Measurements from ENCODE around the gene CNOT8. TPM values are rescaled to one million over a fixed set of nuclear protein-coding genes. Genes with fewer than 3 reads are reported as not detected.

Gene CNOT8
- total and polyA plus RNA-seq, 2 donors (not counting 3 experiments of a cell fraction or from before 2014, with no cell fraction given), result 42.6 to 53.7 TPM

- peak overlapping the region; percentile 15 for H2AFZ ChIP-seq (ENCODE audit: low read depth, low read length)
- peak overlapping the region; percentile 9 for H3K4me2 ChIP-seq (ENCODE audit: insufficient read depth, low read length)
- POLR2A ChIA-PET, result interaction anchor here (0.6 kb wide), 1 partner anchor 56 kb away, joined by 3 read pairs; no protein-coding TSS in a partner anchor
- H3K4me1 ChIP-seq (ENCODE audit: control insufficient read depth, extremely low read depth, insufficient read depth, low read length), result peaks cover 9% of the 10 kb centered on the region
- intact Hi-C loops (cut with micrococcal nuclease), result loop anchor here (1.0 kb wide), 1 partner anchor 10 kb away; no protein-coding TSS in a partner anchor
- H3K79me2 ChIP-seq (ENCODE audit: control insufficient read depth, insufficient read depth, low read length), result no peaks in the 10 kb centered on the region
- H3K9me3 ChIP-seq (replicated peaks; ENCODE audit: control insufficient read depth, insufficient read depth, low read length), result no peaks in the 10 kb centered on the region
- no peaks in the 10 kb centered on the region for H3K27me3 ChIP-seq (ENCODE audit: control insufficient read depth in 2 of 2, insufficient read depth in 2 of 2, low read length in 2 of 2)
- H3K9ac ChIP-seq (replicated peaks; ENCODE audit: extremely low read depth, insufficient read depth, low read length), result no peak overlapping the region
- no TSS peak for BruUV-seq (replicated peaks)
- no peaks in the 10 kb centered on the region for H3K9me1 ChIP-seq (replicated peaks; ENCODE audit: control insufficient read depth, extremely low read depth, insufficient read depth, low read length)
- H3K4me3 ChIP-seq (replicated peaks in 1 of 3; ENCODE audit: insufficient read depth in 1 of 3, low read depth in 1 of 3, low read length in 3 of 3), result no peak overlapping the region
- H3K27ac ChIP-seq (ENCODE audit: insufficient read depth, low read depth, low read length), result no peak overlapping the region
- TF ChIP-seq POLR2A (IDR thresholded peaks at IDR 0.05; ENCODE audit: low read depth, low read length), result no peak
- TF ChIP-seq GATA2 (IDR thresholded peaks at IDR 0.05; ENCODE audit: insufficient read depth, insufficient read length, low read depth, low read length), result peak; percentile 70
- peak; percentile 87 for FAIRE-seq
- dilution Hi-C loops (cut with MboI; ENCODE audit: extremely low pct_ligation_motif_present, low sequenced_read_pairs), result no loop called here
- H4K20me1 ChIP-seq (replicated peaks; ENCODE audit: control insufficient read depth, extremely low read depth, insufficient read depth, low read length), result no peaks in the 10 kb centered on the region
- CTCF ChIA-PET, result interaction anchor here (1.0 to 1.9 kb wide), 4 partner anchors 10 to 159 kb away, joined by 3 to 5 read pairs (median 4); no protein-coding TSS in a partner anchor
- H3K36me3 ChIP-seq (ENCODE audit: control insufficient read depth in 2 of 2, extremely low read depth in 1 of 2, insufficient read depth in 2 of 2, low read length in 2 of 2), result no peaks in the 10 kb centered on the region
- DNase-seq (ENCODE audit: low read depth, low spot score), result peak; percentile 68
Measured at GRCh38 chr5:154844809-154845208, 13.6 kb upstream of the CNOT8 start.

- Histone ChIP-seq H3K27me3 (ENCODE audit: control insufficient read depth in 2 of 2, insufficient read depth in 2 of 2, low read length in 2 of 2) (no peaks in the 10 kb centered on the region), H3K4me3 (replicated peaks in 1 of 3; ENCODE audit: insufficient read depth in 1 of 3, low read depth in 1 of 3, low read length in 3 of 3) (no peak overlapping the region), H3K4me2 (ENCODE audit: insufficient read depth, low read length) (no peak overlapping the region), H3K36me3 (ENCODE audit: control insufficient read depth in 2 of 2, extremely low read depth in 1 of 2, insufficient read depth in 2 of 2, low read length in 2 of 2) (no peaks in the 10 kb centered on the region), H3K79me2 (ENCODE audit: control insufficient read depth, insufficient read depth, low read length) (no peaks in the 10 kb centered on the region), H3K9ac (replicated peaks; ENCODE audit: extremely low read depth, insufficient read depth, low read length) (peak overlapping the region; percentile 6), H3K4me1 (ENCODE audit: control insufficient read depth, extremely low read depth, insufficient read depth, low read length) (peaks cover 19% of the 10 kb centered on the region), H2AFZ (ENCODE audit: low read depth, low read length) (no peak overlapping the region), H3K9me1 (replicated peaks; ENCODE audit: control insufficient read depth, extremely low read depth, insufficient read depth, low read length) (no peaks in the 10 kb centered on the region), H4K20me1 (replicated peaks; ENCODE audit: control insufficient read depth, extremely low read depth, insufficient read depth, low read length) (no peaks in the 10 kb centered on the region), H3K27ac (ENCODE audit: insufficient read depth, low read depth, low read length) (no peak overlapping the region), H3K9me3 (replicated peaks; ENCODE audit: control insufficient read depth, insufficient read depth, low read length) (no peaks in the 10 kb centered on the region)
- FAIRE-seq, result no peak
- intact Hi-C loops (cut with micrococcal nuclease), result no loop called here
- CTCF ChIA-PET, result no interaction called here
- POLR2A ChIA-PET, result no interaction called here
- no TSS peak for BruUV-seq (replicated peaks)
- dilution Hi-C loops (cut with MboI; ENCODE audit: extremely low pct_ligation_motif_present, low sequenced_read_pairs), result no loop called here
- DNase-seq (ENCODE audit: low read depth, low spot score), result no peak
- TF ChIP-seq MYC (IDR thresholded peaks at IDR 0.05; ENCODE audit: low read depth, low read length) (no peak), MAX (IDR thresholded peaks at IDR 0.05; ENCODE audit: insufficient read depth, insufficient read length) (no peak), FOS (IDR thresholded peaks at IDR 0.05; ENCODE audit: borderline replicate concordance, insufficient read depth, low read length) (no peak), EZH2 (IDR thresholded peaks at IDR 0.05; ENCODE audit: borderline replicate concordance, low read depth, low read length, severe bottlenecking) (no peak), JUN (IDR thresholded peaks at IDR 0.05; ENCODE audit: borderline replicate concordance, insufficient read depth, insufficient read length, low read depth) (no peak), GATA2 (IDR thresholded peaks at IDR 0.05; ENCODE audit: insufficient read depth, insufficient read length, low read depth, low read length) (no peak), POLR2AphosphoS5 (IDR thresholded peaks at IDR 0.05; ENCODE audit: insufficient read depth, low read depth, low read length) (no peak), POLR2A (IDR thresholded peaks at IDR 0.05; ENCODE audit: low read depth, low read length) (no peak), CTCF (IDR thresholded peaks at IDR 0.05; ENCODE audit: extremely low read depth in 1 of 2, insufficient read depth in 1 of 2, low read depth in 1 of 2, low read length in 2 of 2) (no peak)
Measured at GRCh38 chr5:154849264-154849785, 9.1 kb upstream of the CNOT8 start.

Measured in endothelial cell of umbilical vein (primary cell).